Measurements from ENCODE around the gene DRG2.

DNA sequence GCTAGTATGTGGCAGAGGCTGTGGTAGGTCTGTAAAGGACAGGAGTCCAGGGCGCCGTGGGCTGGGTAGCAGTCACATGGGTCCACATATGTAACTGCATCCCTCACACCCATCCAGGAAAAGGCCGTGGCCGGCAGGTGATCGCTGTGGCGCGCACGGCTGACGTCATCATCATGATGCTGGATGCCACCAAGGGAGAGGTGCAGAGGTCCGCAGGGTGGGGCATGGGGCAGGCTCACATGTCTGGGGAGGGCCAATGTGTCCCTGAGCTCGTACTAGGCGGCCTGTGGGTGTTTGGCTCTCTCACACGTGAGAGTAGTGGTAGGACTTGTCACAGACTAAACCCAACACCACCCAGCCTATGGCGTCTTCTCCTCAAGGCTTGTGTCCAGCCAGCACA is 11.8 kb downstream of the DRG2 start:
- TF ChIP-seq, protein P1, sequence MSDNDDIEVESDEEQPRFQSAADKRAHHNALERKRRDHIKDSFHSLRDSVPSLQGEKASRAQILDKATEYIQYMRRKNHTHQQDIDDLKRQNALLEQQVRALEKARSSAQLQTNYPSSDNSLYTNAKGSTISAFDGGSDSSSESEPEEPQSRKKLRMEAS (IDR thresholded peaks at IDR 0.05; ENCODE audit: low read depth, low read length) = no peak
- no peak for TF ChIP-seq EZH2 (IDR thresholded peaks at IDR 0.05; ENCODE audit: borderline replicate concordance, control insufficient read depth, low read depth, low read length)
- no peak for TF ChIP-seq MEF2A (IDR thresholded peaks at IDR 0.05; ENCODE audit: insufficient read depth, low read depth, low read length)
- no peak for TF ChIP-seq NRF1 (conservative IDR thresholded peaks at IDR 0.05; ENCODE audit: low read depth, low read length)
- no peak for TF ChIP-seq CBX5 (IDR thresholded peaks at IDR 0.05; ENCODE audit: low read depth)
- no peak for TF ChIP-seq FOXK2 (IDR thresholded peaks at IDR 0.05)
